ENCODE measurements around the gene TMEM132D. TPM values are rescaled to one million over a fixed set of nuclear protein-coding genes. Genes with fewer than 3 reads are reported as not detected.

The TMEM132D gene
- total RNA-seq, 1 donor = not detected

- no peaks in the 10 kb centered on the region for H3K36me3 ChIP-seq (ENCODE audit: insufficient read depth, low read length)
- DNase-seq (ENCODE audit: insufficient read length, low spot score, missing footprints) = no peak
- TF ChIP-seq CTCF (IDR thresholded peaks at IDR 0.05; ENCODE audit: extremely low read depth, low read depth, low read length) = no peak
- no peaks in the 10 kb centered on the region for H3K27me3 ChIP-seq (ENCODE audit: insufficient read depth, low read length)
- no peak overlapping the region for H3K4me3 ChIP-seq (ENCODE audit: insufficient read depth, low read length)
- H3K79me2 ChIP-seq (ENCODE audit: insufficient read depth, low read length) = no peaks in the 10 kb centered on the region
- no peaks in the 10 kb centered on the region for H3K9me3 ChIP-seq (ENCODE audit: low read depth, low read length)
- H2AFZ ChIP-seq (ENCODE audit: low read length) = no peak overlapping the region
- H4K20me1 ChIP-seq (ENCODE audit: insufficient read depth, low read length) = no peaks in the 10 kb centered on the region
- no peak overlapping the region for H3K27ac ChIP-seq (ENCODE audit: low read depth, low read length)
- no peaks in the 10 kb centered on the region for H3K4me1 ChIP-seq (ENCODE audit: insufficient read depth, low read length)
- no peak overlapping the region for H3K4me2 ChIP-seq (ENCODE audit: insufficient read depth, low read length)
Observed at GRCh38 chr12:129101816-129102215, 802.0 kb downstream of the TMEM132D start.

- Histone ChIP-seq H2AFZ (ENCODE audit: low read length) (no peak overlapping the region), H4K20me1 (ENCODE audit: insufficient read depth, low read length) (no peaks in the 10 kb centered on the region), H3K79me2 (ENCODE audit: insufficient read depth, low read length) (no peaks in the 10 kb centered on the region), H3K36me3 (ENCODE audit: insufficient read depth, low read length) (no peaks in the 10 kb centered on the region), H3K4me3 (ENCODE audit: insufficient read depth, low read length) (no peak overlapping the region), H3K4me1 (ENCODE audit: insufficient read depth, low read length) (no peaks in the 10 kb centered on the region), H3K27ac (ENCODE audit: low read depth, low read length) (no peak overlapping the region), H3K4me2 (ENCODE audit: insufficient read depth, low read length) (no peak overlapping the region), H3K9me3 (ENCODE audit: low read depth, low read length) (no peaks in the 10 kb centered on the region), H3K27me3 (ENCODE audit: insufficient read depth, low read length) (no peaks in the 10 kb centered on the region)
- DNase-seq (ENCODE audit: insufficient read length, low spot score, missing footprints) = no peak
- no peak for TF ChIP-seq CTCF (IDR thresholded peaks at IDR 0.05; ENCODE audit: extremely low read depth, low read depth, low read length)
Observed at GRCh38 chr12:129101404-129101803, 802.4 kb downstream of the TMEM132D start.

- Histone ChIP-seq H3K79me2 (ENCODE audit: insufficient read depth, low read length) (no peaks in the 10 kb centered on the region), H3K27me3 (ENCODE audit: insufficient read depth, low read length) (no peaks in the 10 kb centered on the region), H4K20me1 (ENCODE audit: insufficient read depth, low read length) (no peaks in the 10 kb centered on the region), H3K36me3 (ENCODE audit: insufficient read depth, low read length) (no peaks in the 10 kb centered on the region), H2AFZ (ENCODE audit: low read length) (no peak overlapping the region), H3K27ac (ENCODE audit: low read depth, low read length) (no peak overlapping the region), H3K4me3 (ENCODE audit: insufficient read depth, low read length) (no peak overlapping the region), H3K9me3 (ENCODE audit: low read depth, low read length) (no peaks in the 10 kb centered on the region), H3K4me1 (ENCODE audit: insufficient read depth, low read length) (no peaks in the 10 kb centered on the region), H3K4me2 (ENCODE audit: insufficient read depth, low read length) (no peak overlapping the region)
- no peak for DNase-seq (ENCODE audit: insufficient read length, low spot score, missing footprints)
- no peak for TF ChIP-seq CTCF (IDR thresholded peaks at IDR 0.05; ENCODE audit: extremely low read depth, low read depth, low read length)
Observed at GRCh38 chr12:129097451-129097850, 806.4 kb downstream of the TMEM132D start.

- DNase-seq (ENCODE audit: insufficient read length, low spot score, missing footprints) = no peak
- no peak for TF ChIP-seq CTCF (IDR thresholded peaks at IDR 0.05; ENCODE audit: extremely low read depth, low read depth, low read length)
Observed at GRCh38 chr12:129096968-129097367, 806.9 kb downstream of the TMEM132D start.

More at GRCh38 chr12:129096968-129097367, 806.9 kb downstream of the TMEM132D start:
- no peak overlapping the region for H2AFZ ChIP-seq (ENCODE audit: low read length)
- H3K4me2 ChIP-seq (ENCODE audit: insufficient read depth, low read length) = no peak overlapping the region
- H4K20me1 ChIP-seq (ENCODE audit: insufficient read depth, low read length) = no peaks in the 10 kb centered on the region
- no peak overlapping the region for H3K4me3 ChIP-seq (ENCODE audit: insufficient read depth, low read length)
- H3K9me3 ChIP-seq (ENCODE audit: low read depth, low read length) = no peaks in the 10 kb centered on the region
- H3K36me3 ChIP-seq (ENCODE audit: insufficient read depth, low read length) = no peaks in the 10 kb centered on the region
- H3K27me3 ChIP-seq (ENCODE audit: insufficient read depth, low read length) = no peaks in the 10 kb centered on the region
- H3K79me2 ChIP-seq (ENCODE audit: insufficient read depth, low read length) = no peaks in the 10 kb centered on the region
- H3K27ac ChIP-seq (ENCODE audit: low read depth, low read length) = no peak overlapping the region
- no peaks in the 10 kb centered on the region for H3K4me1 ChIP-seq (ENCODE audit: insufficient read depth, low read length)

Data from osteoblast (primary cell).